Measurements from ENCODE around the gene LTBP2. TPM values are rescaled to one million over a fixed set of nuclear protein-coding genes. Genes with fewer than 3 reads are reported as not detected.
A peak's percentile ranks its signal among the peaks of the same experiment; 100 is the strongest.

The LTBP2 gene
- polyA plus RNA-seq, 2 of the 4 experiments (the other 2 are of a cell fraction), result 4.9 to 14.4 TPM

GRCh38 chr14:74628418-74628817 is 16.4 kb upstream of the LTBP2 start:
- TF ChIP-seq SMC3 (IDR thresholded peaks at IDR 0.05), result no peak
- no peak for TF ChIP-seq ELK1 (IDR thresholded peaks at IDR 0.05; ENCODE audit: low read depth, low read length)
- TF ChIP-seq ESRRA (IDR thresholded peaks at IDR 0.05; ENCODE audit: borderline replicate concordance, low read length), result no peak
- no peak for TF ChIP-seq CEBPB (IDR thresholded peaks at IDR 0.05)
- TF ChIP-seq RFX5 (IDR thresholded peaks at IDR 0.05), result no peak
- no peak for TF ChIP-seq CTCF (IDR thresholded peaks at IDR 0.05)
- H3K4me1 ChIP-seq, result peaks cover 32% of the 10 kb centered on the region
- CTCF ChIA-PET, result interaction anchor here (0.6 to 2.3 kb wide), 7 partner anchors 8 to 56 kb away, joined by 3 to 22 read pairs (median 3); partner anchors contain the start of gene LTBP2
- peak overlapping the region in 1 of 2 experiments; percentile 66; a peak in 3 of 6 replicates for H3K27ac ChIP-seq
- DNase-seq (ENCODE audit: low read depth in 1 of 2, low spot score in 1 of 2) (no peak), FAIRE-seq (no peak), ATAC-seq (no peak)
- POLR2A ChIA-PET, result interaction anchor here (1.3 kb wide), 1 partner anchor 10 kb away, joined by 5 read pairs; no protein-coding TSS in a partner anchor
- H3K4me2 ChIP-seq, result no peak overlapping the region
- H3K9me3 ChIP-seq, result no peaks in the 10 kb centered on the region
- no peak overlapping the region for H3K4me3 ChIP-seq
- 65% methylated on average over 5 of the region's 5 CpGs for whole genome bisulfite sequencing (ENCODE audit: missing lambda C conversion rate)

- 81% methylated on average over 8 of the region's 8 CpGs for WGBS (ENCODE audit: missing lambda C conversion rate)
- TF ChIP-seq EP300 (IDR thresholded peaks at IDR 0.05) (no peak), RARB (CRISPR knock-in tag; IDR thresholded peaks at IDR 0.05) (no peak), ELK1 (IDR thresholded peaks at IDR 0.05; ENCODE audit: low read depth, low read length) (no peak), HEYL (CRISPR knock-in tag; IDR thresholded peaks at IDR 0.05) (no peak), E2F6 (IDR thresholded peaks at IDR 0.05; ENCODE audit: borderline replicate concordance, low read depth) (no peak), CTCF (IDR thresholded peaks at IDR 0.05) (no peak), USF2 (IDR thresholded peaks at IDR 0.05) (no peak), NPAS2 (CRISPR knock-in tag; IDR thresholded peaks at IDR 0.05; ENCODE audit: borderline replicate concordance) (no peak), BHLHE40 (IDR thresholded peaks at IDR 0.05; ENCODE audit: low read depth, low read length) (no peak), JUNB (IDR thresholded peaks at IDR 0.05) (no peak), CEBPB (IDR thresholded peaks at IDR 0.05) (no peak), TP53 (CRISPR knock-in tag; IDR thresholded peaks at IDR 0.05) (no peak), GATA3 (IDR thresholded peaks at IDR 0.05; ENCODE audit: borderline replicate concordance) (no peak), ZNF302 (CRISPR knock-in tag; IDR thresholded peaks at IDR 0.05) (no peak), ZSCAN20 (CRISPR knock-in tag; IDR thresholded peaks at IDR 0.05) (no peak), NFE2L2 (conservative IDR thresholded peaks at IDR 0.05; ENCODE audit: low read length) (no peak), KDM1A (IDR thresholded peaks at IDR 0.05; ENCODE audit: low read depth) (no peak)
- Histone ChIP-seq H3K4me2 (no peak overlapping the region), H3K27ac (peak overlapping the region in 1 of 2 experiments; percentile 66; a peak in 1 of 6 replicates), H3K9me3 (no peaks in the 10 kb centered on the region), H3K4me3 (no peak overlapping the region), H3K4me1 (peaks cover 22% of the 10 kb centered on the region)
- ChIA-PET CTCF (interaction anchor here (0.7 to 2.3 kb wide), 6 partner anchors 12 to 24 kb away, joined by 3 to 22 read pairs (median 5); partner anchors contain the start of gene LTBP2), POLR2A (no interaction called here)
- FAIRE-seq (no peak), ATAC-seq (no peak), DNase-seq (ENCODE audit: low read depth in 1 of 2, low spot score in 1 of 2) (no peak)
Observed at GRCh38 chr14:74627076-74627475, 15.0 kb upstream of the LTBP2 start.
